Lung (tissue), 12 donors: ENCODE results near the gene PSMG3. TPM values are rescaled to one million over a fixed set of nuclear protein-coding genes. Genes with fewer than 3 reads are reported as not detected.

Experiments
- ATAC-seq: fragments of 200-7000 bp; cut with Tn5 transposase; one replicate; pipeline ENCODE4 v1.9.1; 2020; ENCODE audit warnings: moderate number of reproducible peaks; ENCODE audit not compliant: insufficient read depth, low FRiP score
- DNase-seq, 3 donors: peaks; one replicate each; pipeline ENCODE4 v3.0.0-alpha.2; 2013 to 2017
- H3K27ac ChIP-seq, 2 donors: one replicate each; pipeline ENCODE4 v1.5.1; 2013; ENCODE audit warnings: mild to moderate bottlenecking in 2 of 2, moderate library complexity in 2 of 2, control low read depth in 1 of 2, inconsistent platforms in 1 of 2, low read depth in 1 of 2, low read length in 1 of 2
- H3K27me3 ChIP-seq, 3 donors: one replicate each; pipeline ENCODE4 v1.5.1; 2013; ENCODE audit warnings: low read length in 2 of 3; ENCODE audit not compliant: control insufficient read depth in 3 of 3, insufficient read depth in 3 of 3
- H3K36me3 ChIP-seq, 4 donors: one replicate each; pipeline ENCODE4 v1.5.1; 2013; ENCODE audit warnings: low read length in 4 of 4, mild to moderate bottlenecking in 1 of 4, moderate library complexity in 1 of 4; ENCODE audit not compliant: control insufficient read depth in 4 of 4, insufficient read depth in 4 of 4
- H3K4me1 ChIP-seq, 5 donors: one replicate each; pipeline ENCODE4 v1.5.1; 2013; ENCODE audit warnings: low read length in 5 of 5, mild to moderate bottlenecking in 2 of 5, moderate library complexity in 1 of 5; ENCODE audit not compliant: control insufficient read depth in 5 of 5, insufficient read depth in 5 of 5
- H3K4me3 ChIP-seq: one replicate; pipeline ENCODE4 v1.5.1; 2013; ENCODE audit warnings: mild to moderate bottlenecking, control low read depth, moderate library complexity
- H3K9ac ChIP-seq, 2 donors: one replicate each; pipeline ENCODE4 v1.5.1; 2013; ENCODE audit warnings: low read length in 2 of 2, control low read depth in 1 of 2; ENCODE audit not compliant: insufficient read depth in 1 of 2
- H3K9me3 ChIP-seq, 4 donors: one replicate each; pipeline ENCODE4 v1.5.1; 2013; ENCODE audit warnings: low read length in 3 of 4, mild to moderate bottlenecking in 1 of 4, moderate library complexity in 1 of 4; ENCODE audit not compliant: control insufficient read depth in 4 of 4, insufficient read depth in 3 of 4
- WGBS, 2 donors: extraction: QIAGEN DNeasy Blood & Tissue Kit; methylation state at CpG; one replicate each; pipeline ENCODE4 v1.1.7; 2013; 5-methylcytosine and 5-hydroxymethylcytosine counted together
- polyA plus RNA-seq, 2 donors: library from polyadenylated mRNA; stranded (reverse); fragments of 200-250 nt; gene quantifications; one replicate each; pipeline ENCODE4 v1.2.1, GENCODE V29; 2013
- total RNA-seq, 2 donors: library from RNA; depleted of rRNA in 1 of 2; stranded (reverse); fragments of >200 nt in 1 of 2; gene quantifications; one replicate each; pipeline ENCODE4 v1.2.1, GENCODE V29; 2014 to 2021
- TF ChIP-seq, protein P1 (sequence below): IDR thresholded peaks from 2 replicates; pipeline ENCODE4 v1.5.1; 2012; ENCODE audit warnings: mild to moderate bottlenecking; ENCODE audit errors: control extremely low read depth, extremely low read depth
- donor health status: control.
- donor health status: control.
- donor health status: Bipolar disorder and iron deficiency.
- donor health status: healthy.
- donor health status: DM: yes; HTN: yes; CAD: no.

PSMG3 gene
- total and polyA plus RNA-seq, 4 donors = 10.7 to 86.7 (median 41.8) TPM

DNA sequence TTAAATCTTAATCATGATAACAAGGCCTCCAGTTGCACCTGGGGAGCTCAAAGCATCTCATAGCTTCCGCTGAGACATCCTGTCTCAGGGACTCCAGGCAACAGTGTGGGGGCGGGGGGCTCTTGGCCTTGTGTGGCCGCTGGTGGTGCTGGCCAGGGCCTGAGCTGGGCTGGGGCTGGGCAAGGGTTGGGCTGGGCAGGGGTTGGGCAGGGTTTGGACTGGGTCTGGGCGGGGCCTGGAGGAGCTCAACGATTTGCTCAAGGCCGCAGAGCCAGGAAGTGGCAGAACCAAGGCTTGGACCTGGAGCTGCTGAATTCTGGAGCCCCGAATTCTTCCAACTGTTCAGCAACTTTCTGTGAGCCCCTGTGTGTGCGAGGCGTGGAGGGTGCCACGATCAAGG is 37.9 kb upstream of the PSMG3 start:
- Histone ChIP-seq H3K4me3 (no peak overlapping the region), H3K4me1 (no peaks in the 10 kb centered on the region), H3K9me3 (no peaks in the 10 kb centered on the region), H3K36me3 (no peaks in the 10 kb centered on the region), H3K27ac (no peak overlapping the region), H3K9ac (no peak overlapping the region), H3K27me3 (peaks cover 0 to 12% (median 5%) of the 10 kb centered on the region in 3 donors)
- TF ChIP-seq, protein P1, sequence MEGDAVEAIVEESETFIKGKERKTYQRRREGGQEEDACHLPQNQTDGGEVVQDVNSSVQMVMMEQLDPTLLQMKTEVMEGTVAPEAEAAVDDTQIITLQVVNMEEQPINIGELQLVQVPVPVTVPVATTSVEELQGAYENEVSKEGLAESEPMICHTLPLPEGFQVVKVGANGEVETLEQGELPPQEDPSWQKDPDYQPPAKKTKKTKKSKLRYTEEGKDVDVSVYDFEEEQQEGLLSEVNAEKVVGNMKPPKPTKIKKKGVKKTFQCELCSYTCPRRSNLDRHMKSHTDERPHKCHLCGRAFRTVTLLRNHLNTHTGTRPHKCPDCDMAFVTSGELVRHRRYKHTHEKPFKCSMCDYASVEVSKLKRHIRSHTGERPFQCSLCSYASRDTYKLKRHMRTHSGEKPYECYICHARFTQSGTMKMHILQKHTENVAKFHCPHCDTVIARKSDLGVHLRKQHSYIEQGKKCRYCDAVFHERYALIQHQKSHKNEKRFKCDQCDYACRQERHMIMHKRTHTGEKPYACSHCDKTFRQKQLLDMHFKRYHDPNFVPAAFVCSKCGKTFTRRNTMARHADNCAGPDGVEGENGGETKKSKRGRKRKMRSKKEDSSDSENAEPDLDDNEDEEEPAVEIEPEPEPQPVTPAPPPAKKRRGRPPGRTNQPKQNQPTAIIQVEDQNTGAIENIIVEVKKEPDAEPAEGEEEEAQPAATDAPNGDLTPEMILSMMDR = no peak
- no peak for ATAC-seq
- DNase-seq = no peak
- 64 to 72% methylated on average over 10 of the region's 10 CpGs for WGBS, 2 donors

- Histone ChIP-seq H3K27me3 (peaks cover 0 to 12% (median 5%) of the 10 kb centered on the region in 3 donors), H3K9ac (no peak overlapping the region), H3K9me3 (no peaks in the 10 kb centered on the region), H3K36me3 (no peaks in the 10 kb centered on the region), H3K27ac (no peak overlapping the region), H3K4me1 (no peaks in the 10 kb centered on the region), H3K4me3 (no peak overlapping the region)
- DNase-seq (no peak), ATAC-seq (no peak)
- WGBS, 2 donors = 61 to 73% methylated on average over 7 of the region's 7 CpGs
- TF ChIP-seq, protein P1 = no peak
Observed at GRCh38 chr7:1607001-1607400, 37.2 kb upstream of the PSMG3 start.

GRCh38 chr7:1604383-1604782 is 34.6 kb upstream of the PSMG3 start:
- Histone ChIP-seq H3K27ac (no peak overlapping the region), H3K4me1 (no peaks in the 10 kb centered on the region), H3K9me3 (no peaks in the 10 kb centered on the region), H3K4me3 (no peak overlapping the region), H3K36me3 (no peaks in the 10 kb centered on the region), H3K9ac (no peak overlapping the region), H3K27me3 (peaks cover 0 to 12% (median 5%) of the 10 kb centered on the region in 3 donors)
- no peak for ATAC-seq
- 71 to 82% methylated on average over 2 of the region's 2 CpGs for WGBS, 2 donors
- TF ChIP-seq, protein P1 = no peak
- no peak for DNase-seq
